HG02763 (cell line): ENCODE measurements around the gene PLEKHO1.

ENCODE experiments used
- ATAC-seq: cut with Tn5 transposase; IDR thresholded peaks from one replicate; pipeline ENCODE4 v1.9.1; 2021; ENCODE audit warnings: mild to moderate bottlenecking, moderate library complexity; ENCODE audit not compliant: unreplicated experiment

Gene PLEKHO1

GRCh38 chr1:150148837-150149270 lies 862 bp upstream of the PLEKHO1 start:
- no peak for ATAC-seq

DNA sequence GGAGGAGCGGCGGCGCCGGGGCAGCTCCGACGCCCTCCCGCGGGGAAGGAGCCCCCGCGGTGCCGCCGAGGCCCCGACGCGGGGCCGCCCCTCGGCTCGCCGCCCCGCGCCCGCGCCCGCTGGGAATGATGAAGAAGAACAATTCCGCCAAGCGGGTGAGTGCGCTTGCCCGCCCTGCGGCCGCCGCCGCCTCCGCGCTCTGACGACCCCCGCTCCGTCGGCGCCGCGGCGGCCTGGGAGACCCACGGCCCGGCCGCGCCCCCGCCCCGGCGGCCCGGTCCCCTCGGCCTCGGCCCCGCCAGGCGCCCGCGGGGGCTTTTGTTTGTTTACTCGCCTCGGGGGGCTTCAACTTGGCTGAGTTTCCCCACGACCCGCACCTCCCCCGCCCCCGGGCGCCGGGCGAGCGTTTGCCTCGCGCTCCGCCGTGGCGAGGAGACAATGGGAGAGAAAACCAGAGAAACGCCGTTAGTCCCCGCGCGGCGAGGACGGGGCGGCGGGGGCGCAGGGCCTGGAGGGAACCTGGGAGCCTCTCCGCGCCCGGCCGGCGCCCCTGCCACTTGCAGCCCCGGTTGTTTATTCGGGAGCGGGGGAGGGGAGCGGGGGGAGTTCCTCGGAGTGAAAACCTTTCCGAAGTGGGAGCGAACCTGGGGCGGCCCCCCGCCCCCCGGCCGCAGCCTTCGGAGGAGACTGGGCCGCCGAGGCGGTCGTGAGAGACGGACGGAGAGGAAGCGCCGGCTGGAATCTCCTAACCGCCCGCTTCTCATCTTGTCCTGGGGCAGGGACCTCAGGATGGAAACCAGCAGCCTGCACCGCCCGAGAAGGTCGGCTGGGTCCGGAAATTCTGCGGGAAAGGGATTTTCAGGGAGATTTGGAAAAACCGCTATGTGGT lies 661 bp downstream of the PLEKHO1 start:
- no peak for ATAC-seq

GRCh38 chr1:150151291-150152181 lies 1.8 kb downstream of the PLEKHO1 start:
- ATAC-seq = no peak

GRCh38 chr1:150152182-150152536 lies 2.4 kb downstream of the PLEKHO1 start:
- no peak for ATAC-seq

- no peak for ATAC-seq
These were observed 3.2 kb downstream of the PLEKHO1 start for GRCh38 chr1:150152772-150153456.

- ATAC-seq = no peak
These were observed 4.4 kb downstream of the PLEKHO1 start for GRCh38 chr1:150154143-150154542.

DNA sequence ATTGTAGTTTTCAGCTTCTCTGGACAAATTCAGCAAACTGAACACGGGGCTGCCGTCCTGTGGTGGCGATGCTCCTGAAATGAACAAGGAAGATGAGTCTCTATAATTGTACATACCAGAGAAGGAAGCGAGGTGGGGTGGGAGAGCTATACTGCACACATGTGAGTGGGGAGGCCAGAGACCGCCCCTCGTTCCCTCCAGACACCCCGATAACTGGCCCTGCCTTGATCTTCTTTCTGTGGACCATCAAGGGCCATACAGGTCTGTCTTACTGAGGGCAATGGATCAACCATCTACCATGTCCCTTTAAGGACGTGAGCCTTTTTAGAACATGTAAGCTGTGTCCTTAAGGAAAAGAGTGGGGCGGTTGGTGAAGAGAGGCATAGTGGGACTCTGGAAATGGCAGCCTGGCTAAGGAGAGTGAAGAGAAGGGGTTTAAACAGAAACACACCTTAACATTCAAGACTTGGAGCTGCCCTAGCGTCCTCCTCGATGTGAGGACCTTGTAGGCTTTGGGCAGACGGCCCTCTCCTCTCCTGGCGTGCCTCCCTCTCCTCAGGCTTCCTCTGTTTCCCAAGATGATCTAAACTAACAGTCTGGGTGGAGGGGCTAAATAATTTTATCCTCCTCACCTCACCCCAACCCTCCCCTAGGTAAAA lies 5.8 kb downstream of the PLEKHO1 start:
- no peak for ATAC-seq

GRCh38 chr1:150156868-150157603 lies 7.3 kb downstream of the PLEKHO1 start:
- ATAC-seq = no peak

DNA sequence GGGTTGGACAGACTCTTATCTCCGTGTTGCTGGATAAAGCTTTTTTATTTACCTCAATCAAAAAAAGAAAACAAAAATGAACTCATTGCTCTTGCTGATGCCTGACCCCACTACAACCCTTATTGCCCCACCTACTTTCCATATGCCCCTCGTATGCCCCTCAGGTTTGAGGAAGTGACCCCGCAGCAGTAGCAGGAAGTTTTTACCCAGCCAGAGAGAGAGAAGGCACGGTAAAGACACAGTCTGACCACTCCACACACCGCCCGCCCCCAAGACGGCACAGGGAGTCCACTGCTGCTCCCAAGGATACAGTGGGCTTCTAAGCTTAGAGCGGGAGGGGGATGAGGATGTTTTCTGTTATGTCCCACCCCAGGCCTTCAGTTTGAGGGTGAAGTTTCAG lies 9.8 kb downstream of the PLEKHO1 start:
- ATAC-seq = no peak

- no peak for ATAC-seq
These were observed 11.4 kb downstream of the PLEKHO1 start for GRCh38 chr1:150160964-150161621.

GRCh38 chr1:150161747-150162581 lies 12.2 kb downstream of the PLEKHO1 start:
- ATAC-seq = no peak

- ATAC-seq = no peak
These were observed 12.8 kb downstream of the PLEKHO1 start for GRCh38 chr1:150162582-150162861.

- ATAC-seq = no peak
These were observed 13.4 kb downstream of the PLEKHO1 start for GRCh38 chr1:150162862-150163706.

- no peak for ATAC-seq
These were observed 14.5 kb downstream of the PLEKHO1 start for GRCh38 chr1:150164224-150164623.

DNA sequence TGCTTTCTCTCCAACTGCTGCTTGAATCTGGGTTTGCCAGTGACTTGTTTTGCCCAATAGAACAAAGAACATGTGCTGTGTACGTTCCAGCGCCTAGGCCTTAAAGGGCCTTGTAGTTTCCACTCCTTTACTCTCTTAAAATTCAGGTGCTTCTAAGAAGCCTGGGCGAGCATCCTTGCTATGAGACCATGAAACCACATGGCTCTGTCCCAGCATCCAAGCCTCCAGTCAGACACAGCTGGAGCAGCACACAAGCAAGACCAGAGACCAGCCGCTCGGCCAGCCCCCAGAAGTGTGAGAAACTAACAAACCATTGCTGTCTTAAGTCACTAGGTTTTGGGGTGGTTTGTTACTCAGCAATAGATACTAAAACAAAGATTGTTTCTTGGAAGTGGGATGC lies 15.1 kb downstream of the PLEKHO1 start:
- no peak for ATAC-seq

- no peak for ATAC-seq
These were observed 16.2 kb downstream of the PLEKHO1 start for GRCh38 chr1:150165622-150166612.
